Body of pancreas (tissue), 4 donors: Measurements from ENCODE around the gene ANKRD36C.
"Not testable (repeated sequence)": the region's sequence is repeated elsewhere in the genome, so short reads cannot be mapped to it uniquely, and the experiment has no call there.

Experiments used
- POLR2A ChIP-seq, 3 donors: fragments of 450-650 bp; IDR thresholded peaks; one replicate each; pipeline ENCODE4 v1.6.1; 2016; ENCODE audit warnings: antibody characterized with exemption in 3 of 3, mild to moderate bottlenecking in 2 of 3
- TF ChIP-seq, protein P1 (sequence below), 7 experiments: fragments of 450-650 bp in 4 of 7; fragments of 200-600 bp in 3 of 7; sonication (generic) in 3 of 7; IDR thresholded peaks; one replicate each; pipeline ENCODE4 v1.5.1; 2016 to 2019; ENCODE audit warnings: antibody characterized with exemption in 7 of 7

DNA sequence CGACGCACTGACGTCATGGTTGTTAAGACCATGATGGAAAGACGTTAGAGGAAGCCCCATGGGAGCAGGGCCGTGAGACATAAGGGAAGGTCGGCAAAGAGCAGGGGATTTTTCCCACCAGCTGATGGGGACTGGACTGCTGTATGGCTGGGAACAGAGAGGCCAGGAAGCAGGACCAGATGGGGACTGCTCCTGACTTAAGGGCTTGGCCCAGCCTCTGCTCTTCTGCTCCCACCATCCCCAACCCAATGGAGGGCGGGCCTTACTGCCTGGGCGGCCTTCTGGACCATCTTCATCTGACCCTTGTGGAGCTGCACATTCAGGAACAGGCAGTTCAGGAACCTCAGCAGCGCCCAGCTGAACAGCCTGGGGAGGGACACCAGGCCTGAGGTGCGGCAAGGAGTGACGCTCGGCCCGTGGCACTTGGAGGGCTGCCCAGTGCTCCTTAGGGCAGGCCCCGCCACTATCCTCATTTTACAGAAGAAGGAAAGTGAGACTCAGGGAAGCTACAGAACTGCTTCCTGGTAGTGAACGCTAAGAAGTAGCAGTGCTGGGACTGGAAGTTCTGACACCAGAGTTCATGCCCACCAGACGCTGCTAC lies 36.2 kb upstream of the ANKRD36C start:
- TF ChIP-seq, protein P1, sequence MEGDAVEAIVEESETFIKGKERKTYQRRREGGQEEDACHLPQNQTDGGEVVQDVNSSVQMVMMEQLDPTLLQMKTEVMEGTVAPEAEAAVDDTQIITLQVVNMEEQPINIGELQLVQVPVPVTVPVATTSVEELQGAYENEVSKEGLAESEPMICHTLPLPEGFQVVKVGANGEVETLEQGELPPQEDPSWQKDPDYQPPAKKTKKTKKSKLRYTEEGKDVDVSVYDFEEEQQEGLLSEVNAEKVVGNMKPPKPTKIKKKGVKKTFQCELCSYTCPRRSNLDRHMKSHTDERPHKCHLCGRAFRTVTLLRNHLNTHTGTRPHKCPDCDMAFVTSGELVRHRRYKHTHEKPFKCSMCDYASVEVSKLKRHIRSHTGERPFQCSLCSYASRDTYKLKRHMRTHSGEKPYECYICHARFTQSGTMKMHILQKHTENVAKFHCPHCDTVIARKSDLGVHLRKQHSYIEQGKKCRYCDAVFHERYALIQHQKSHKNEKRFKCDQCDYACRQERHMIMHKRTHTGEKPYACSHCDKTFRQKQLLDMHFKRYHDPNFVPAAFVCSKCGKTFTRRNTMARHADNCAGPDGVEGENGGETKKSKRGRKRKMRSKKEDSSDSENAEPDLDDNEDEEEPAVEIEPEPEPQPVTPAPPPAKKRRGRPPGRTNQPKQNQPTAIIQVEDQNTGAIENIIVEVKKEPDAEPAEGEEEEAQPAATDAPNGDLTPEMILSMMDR (IDR thresholded peaks at IDR 0.05) = not testable (repeated sequence)
- not testable (repeated sequence) for TF ChIP-seq POLR2A (IDR thresholded peaks at IDR 0.05)
